HepG2 (cell line): Measurements from ENCODE around the gene TAB2. TPM values are rescaled to one million over a fixed set of nuclear protein-coding genes. Genes with fewer than 3 reads are reported as not detected.

Source experiments
- ATAC-seq: fragments of 200-7000 bp; cut with Tn5 transposase; 3 replicates; pipeline ENCODE4 v1.9.1; 2020; ENCODE audit warnings: mild to moderate bottlenecking, moderate library complexity
- BruUV-seq: library from RNA; stranded (reverse); fragments of 400-500 nt; replicated peaks from 2 replicates; lab custom pipeline; 2021; lab: Mats Ljungman, UMichigan
- CTCF ChIA-PET: fragments of 300-600 bp; formaldehyde crosslinking; extraction: SDS; loops from one replicate; lab custom pipeline; 2021; ENCODE audit warnings: low total read pairs, inconsistent platforms, low intra/inter-chr PET ratio; lab: Yijun Ruan, JAX
- POLR2A ChIA-PET: fragments of 350-600 bp; sonication (Branson Sonifier 250); formaldehyde crosslinking; loops from one replicate; lab custom pipeline; 2020; ENCODE audit warnings: antibody characterized with exemption, inconsistent platforms; lab: Yijun Ruan, JAX
- DNase-seq: peaks from one replicate; pipeline ENCODE4 v3.0.0-alpha.2; 2015; ENCODE audit warnings: low spot score
- FAIRE-seq: peaks from 3 replicates; lab custom pipeline; 2011; peaks lifted over from hg19 to GRCh38; lab: Jason Lieb, UNC
- H2AFZ ChIP-seq: one replicate; pipeline ENCODE4 v1.6.1; 2011; ENCODE audit warnings: low read length, inconsistent platforms
- H3K27ac ChIP-seq: fragments of 300-600 bp; 3 replicates; pipeline ENCODE4 v1.8.0; 2011; ENCODE audit warnings: mixed run types, mild to moderate bottlenecking, mixed read lengths, low read length, inconsistent platforms; ENCODE audit not compliant: insufficient read depth; ENCODE audit errors: extremely low read length
- H3K27me3 ChIP-seq, 2 experiments: fragments of 200-600 bp in 1 of 2; 2 replicates in 1 of 2; 3 replicates in 1 of 2; pipeline versions ENCODE4 v1.6.0 to v1.8.0; 2011; ENCODE audit warnings: low read length in 2 of 2, mild to moderate bottlenecking in 2 of 2, moderate library complexity in 2 of 2, inconsistent platforms in 1 of 2; ENCODE audit not compliant: insufficient read depth in 2 of 2, control insufficient read depth in 1 of 2
- H3K36me3 ChIP-seq, 2 experiments: fragments of 200-600 bp in 1 of 2; replicated peaks in 1 of 2; 2 replicates in 1 of 2; 3 replicates in 1 of 2; pipeline versions ENCODE4 v1.5.1 to v1.8.0; 2011; ENCODE audit warnings: low read length in 2 of 2, inconsistent platforms in 1 of 2; ENCODE audit not compliant: insufficient read depth in 2 of 2, control insufficient read depth in 1 of 2
- H3K4me1 ChIP-seq: 2 replicates; pipeline ENCODE4 v1.5.1; 2012; ENCODE audit warnings: low read length, inconsistent platforms; ENCODE audit not compliant: insufficient read depth
- H3K4me2 ChIP-seq: 2 replicates; pipeline ENCODE4 v1.6.0; 2011; ENCODE audit warnings: low read depth, low read length, inconsistent platforms
- H3K4me3 ChIP-seq, 3 experiments: fragments of 200-600 bp in 1 of 3; sonication (generic), shearing (Covaris generic) in 1 of 3; replicated peaks in 1 of 3; 2 replicates each; pipeline ENCODE4 v1.5.1; 2011 to 2016; ENCODE audit warnings: low read length in 3 of 3, inconsistent platforms in 2 of 3, low read depth in 2 of 3, mild to moderate bottlenecking in 2 of 3, control low read depth in 1 of 3, mixed read lengths in 1 of 3; ENCODE audit not compliant: insufficient read depth in 1 of 3
- H3K79me2 ChIP-seq: one replicate; pipeline ENCODE4 v1.6.1; 2011; ENCODE audit warnings: low read length, inconsistent platforms; ENCODE audit not compliant: insufficient read depth
- H3K9ac ChIP-seq: 2 replicates; pipeline ENCODE4 v1.6.0; 2011; ENCODE audit warnings: mild to moderate bottlenecking, low read depth, low read length, inconsistent platforms; ENCODE audit not compliant: insufficient read depth
- H3K9me3 ChIP-seq: 2 replicates; pipeline ENCODE4 v1.5.1; 2012; ENCODE audit warnings: mild to moderate bottlenecking, low read length
- H4K20me1 ChIP-seq: 2 replicates; pipeline ENCODE4 v1.6.0; 2011; ENCODE audit warnings: inconsistent platforms, mild to moderate bottlenecking, low read length, moderate library complexity; ENCODE audit not compliant: insufficient read depth
- ARNT ChIP-seq: fragments of 450-650 bp; IDR thresholded peaks from 2 replicates; pipeline ENCODE4 v1.6.1; 2017
- ATF7-NPFF ChIP-seq: sonication (generic); formaldehyde crosslinking; IDR thresholded peaks from 2 replicates; pipeline ENCODE4 v1.8.1; 2023; ENCODE audit warnings: mild to moderate bottlenecking, low read depth, missing genetic modification reagents, moderate library complexity
- HOXA7 ChIP-seq: sonication (generic); formaldehyde crosslinking; IDR thresholded peaks from 2 replicates; pipeline ENCODE4 v1.8.1; 2022; ENCODE audit warnings: mild to moderate bottlenecking, missing genetic modification reagents, moderate library complexity
- THYN1 ChIP-seq: sonication (generic); formaldehyde crosslinking; IDR thresholded peaks from 2 replicates; pipeline ENCODE4 v1.8.1; 2023; ENCODE audit warnings: low read depth, mild to moderate bottlenecking, moderate library complexity, missing genetic modification reagents, borderline replicate concordance
- TRIM24 ChIP-seq: sonication (generic); formaldehyde crosslinking; IDR thresholded peaks from 2 replicates; pipeline ENCODE4 v1.8.0; 2022; ENCODE audit warnings: mild to moderate bottlenecking, missing genetic modification reagents
- YY1 ChIP-seq: IDR thresholded peaks from 2 replicates; pipeline ENCODE4 v1.6.1; 2011; ENCODE audit warnings: low read length, low read depth, moderate library complexity, mild to moderate bottlenecking; ENCODE audit not compliant: insufficient read depth, insufficient replicate concordance
- ZBTB7B ChIP-seq: sonication (generic); formaldehyde crosslinking; IDR thresholded peaks from 2 replicates; pipeline ENCODE4 v1.4.0; 2020; ENCODE audit warnings: missing genetic modification reagents
- ZNF235 ChIP-seq: sonication (generic); formaldehyde crosslinking; IDR thresholded peaks from 2 replicates; pipeline ENCODE4 v1.8.1; 2023; ENCODE audit warnings: mild to moderate bottlenecking, missing genetic modification reagents, borderline replicate concordance
- ZNF253 ChIP-seq: sonication (generic); formaldehyde crosslinking; IDR thresholded peaks from 2 replicates; pipeline ENCODE4 v1.8.0; 2022; ENCODE audit warnings: mild to moderate bottlenecking, missing genetic modification reagents, borderline replicate concordance
- ZNF615 ChIP-seq: sonication (generic); formaldehyde crosslinking; IDR thresholded peaks from 2 replicates; pipeline ENCODE4 v1.5.0; 2020; ENCODE audit warnings: mild to moderate bottlenecking, missing genetic modification reagents, borderline replicate concordance
- ZNF703 ChIP-seq: sonication (generic); formaldehyde crosslinking; IDR thresholded peaks from 2 replicates; pipeline ENCODE4 v1.5.1; 2020; ENCODE audit warnings: missing genetic modification reagents, mild to moderate bottlenecking, moderate library complexity, borderline replicate concordance
- ZNF782 ChIP-seq: sonication (generic); formaldehyde crosslinking; IDR thresholded peaks from 2 replicates; pipeline ENCODE4 v1.4.0; 2020; ENCODE audit warnings: missing genetic modification reagents, mild to moderate bottlenecking, borderline replicate concordance
- in situ Hi-C: cut with HindIII; loops from 2 replicates; pipeline ENCODE4 v1.10.0; 2017; ENCODE audit warnings: low pct_unique_long_range_greater_than_20kb; ENCODE audit not compliant: extremely low pct_ligation_motif_present
- intact Hi-C: fragments of 100-400 bp; cut with micrococcal nuclease; formaldehyde crosslinking; loops from one replicate; pipeline ENCODE4 v1.10.0; 2022; ENCODE audit not compliant: unreplicated experiment
- polyA plus RNA-seq, 8 experiments: library from polyadenylated mRNA; depleted of rRNA in 3 of 8; stranded (reverse) in 7 of 8; unstranded in 1 of 8; fragments of >200 nt; fragmentation: Illumina TruSeq in 4 of 8; extraction: Trizol in 4 of 8; gene quantifications; 2 replicates each; pipeline versions ENCODE4 v1.2.1 to v1.2.3, GENCODE V29; 2011 to 2016; ENCODE audit warnings: low read depth in 4 of 8, missing spikeins in 1 of 8, mixed read lengths in 1 of 8; ENCODE audit not compliant: insufficient read depth in 1 of 8
- total RNA-seq, 5 experiments: library from RNA; depleted of rRNA; stranded (reverse); fragments of >200 nt; fragmentation: Illumina TruSeq; extraction: Trizol; gene quantifications; 2 replicates each; pipeline ENCODE4 v1.2.3, GENCODE V29; 2016; ENCODE audit warnings: low read depth in 1 of 5

TAB2 gene
- total and polyA plus RNA-seq, 2 of the 13 experiments (the other 11 are each of a cell fraction or from before 2014, with no cell fraction given) = 23.7 to 50.2 TPM

GRCh38 chr6:149392093-149392492 lies 74.6 kb downstream of the TAB2 start (continued):
- no peak for TF ChIP-seq ZNF253 (CRISPR knock-in tag)
- no peak for TF ChIP-seq ZNF782 (CRISPR knock-in tag)
- TF ChIP-seq ZBTB7B (CRISPR knock-in tag) = no peak

GRCh38 chr6:149392535-149392934 lies 75.0 kb downstream of the TAB2 start:
- TF ChIP-seq ATF7-NPFF (CRISPR knock-in tag) = no peak
- no peak for TF ChIP-seq ARNT
- no peak for TF ChIP-seq YY1
- no peak for TF ChIP-seq HOXA7 (CRISPR knock-in tag)
- TF ChIP-seq ZNF235 (CRISPR knock-in tag) = no peak
- TF ChIP-seq ZNF703 (CRISPR knock-in tag) = no peak
- no peak for TF ChIP-seq ZNF615 (CRISPR knock-in tag)
- no peak for TF ChIP-seq TRIM24 (CRISPR knock-in tag)
- TF ChIP-seq THYN1 (CRISPR knock-in tag) = no peak
- FAIRE-seq (no peak), ATAC-seq (no peak), DNase-seq (no peak)
- no peak overlapping the region for H3K9ac ChIP-seq
- POLR2A ChIA-PET = no interaction called here
- no peak overlapping the region for H2AFZ ChIP-seq
- no peak overlapping the region for H3K4me3 ChIP-seq
- H3K9me3 ChIP-seq = no peaks in the 10 kb centered on the region
- no peaks in the 10 kb centered on the region for H3K27me3 ChIP-seq
- no peak overlapping the region for H3K27ac ChIP-seq
- H3K79me2 ChIP-seq = no peaks in the 10 kb centered on the region
- no peaks in the 10 kb centered on the region; the same call in 1 of the 2 replicates for H4K20me1 ChIP-seq
- BruUV-seq = no TSS peak
- peaks cover 6% of the 10 kb centered on the region; the same call in 1 of the 2 replicates for H3K4me1 ChIP-seq
- intact Hi-C loops (loop anchor here (5.0 kb wide), 1 partner anchor 75 kb away; the partner anchor contains the start of gene TAB2), in situ Hi-C loops (no loop called here)
- H3K4me2 ChIP-seq = no peak overlapping the region
- CTCF ChIA-PET = no interaction called here
- H3K36me3 ChIP-seq = peaks cover 2 to 5% of the 10 kb centered on the region in 2 experiments; a peak in 3 of 5 replicates
